Measurements from ENCODE around the gene MCM8.

- TF ChIP-seq SPI1 (IDR thresholded peaks at IDR 0.05; ENCODE audit: low read depth, low read length): no peak
- TF ChIP-seq POLR2A (IDR thresholded peaks at IDR 0.05; ENCODE audit: low read depth, low read length): no peak
- TF ChIP-seq POLR2AphosphoS5 (IDR thresholded peaks at IDR 0.05; ENCODE audit: low read depth, low read length): no peak
- TF ChIP-seq TAF1 (IDR thresholded peaks at IDR 0.05; ENCODE audit: low read depth, low read length): no peak
Measured at GRCh38 chr20:6037082-6037481, 86.6 kb downstream of the MCM8 start.
